Stimulated activated CD4-positive, alpha-beta T cell treated with anti-CD3 and anti-CD28 coated beads, Interleukin-15, amount 100 ng/mL, for 48 hours (primary cell): ENCODE measurements around the gene TREM1.
"Not testable (repeated sequence)": the region's sequence is repeated elsewhere in the genome, so short reads cannot be mapped to it uniquely, and the experiment has no call there.

Source experiments
- DNase-seq, 2 donors: peaks; one replicate each; pipeline ENCODE4 v3.0.0-alpha.2; 2020; ENCODE audit warnings: low read depth in 2 of 2

The TREM1 gene

DNA sequence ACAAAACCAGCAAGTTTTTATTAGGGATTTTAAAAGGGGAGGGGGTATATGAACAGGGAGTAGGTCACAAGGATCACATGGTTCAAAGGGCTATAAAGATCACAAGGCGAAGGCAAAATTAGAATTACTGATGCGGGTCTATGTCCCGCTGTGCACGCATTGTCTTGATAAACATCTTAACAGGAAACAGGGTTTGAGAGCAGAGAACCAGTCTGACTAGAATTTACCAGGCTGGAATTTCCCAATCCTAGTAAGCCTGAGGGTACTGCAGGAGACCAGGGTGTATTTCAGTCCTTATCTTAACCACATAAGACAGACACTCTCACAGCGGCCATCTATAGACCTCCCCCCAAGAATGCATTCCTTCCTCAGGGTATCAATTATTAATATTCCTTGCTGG is 10.8 kb upstream of the TREM1 start:
- not testable (repeated sequence) for DNase-seq

DNA sequence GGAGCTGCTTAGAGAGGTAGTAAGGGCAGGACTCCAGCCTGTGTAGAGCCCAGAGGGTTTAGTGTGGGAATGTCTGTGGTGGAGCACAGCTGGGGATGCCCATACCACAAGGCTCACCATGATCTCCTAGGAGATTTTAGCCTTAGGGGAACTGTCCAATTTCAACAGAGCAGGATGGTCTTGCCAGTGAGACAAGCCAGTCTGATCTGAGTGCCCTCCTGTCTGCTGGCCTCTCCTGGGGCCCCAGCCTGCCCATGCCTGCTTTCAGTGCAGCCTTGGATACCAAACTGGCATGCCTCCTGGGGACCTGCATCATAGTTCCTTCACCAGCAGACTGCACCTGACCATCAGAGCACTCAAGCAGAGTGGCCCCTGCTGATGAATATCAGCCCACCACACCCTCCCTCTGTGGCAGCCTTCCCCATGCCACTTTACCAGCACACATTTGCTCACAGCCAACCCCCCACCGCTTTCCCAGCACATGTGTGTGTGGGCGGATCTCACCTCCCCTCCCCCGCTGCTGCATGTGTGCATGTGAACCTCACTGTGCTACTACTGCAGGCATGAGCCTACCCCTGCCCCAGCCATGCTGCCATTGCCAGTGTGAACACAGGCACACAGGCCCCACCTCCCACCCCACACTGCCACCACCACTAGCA is 7.9 kb upstream of the TREM1 start:
- no peak for DNase-seq

DNA sequence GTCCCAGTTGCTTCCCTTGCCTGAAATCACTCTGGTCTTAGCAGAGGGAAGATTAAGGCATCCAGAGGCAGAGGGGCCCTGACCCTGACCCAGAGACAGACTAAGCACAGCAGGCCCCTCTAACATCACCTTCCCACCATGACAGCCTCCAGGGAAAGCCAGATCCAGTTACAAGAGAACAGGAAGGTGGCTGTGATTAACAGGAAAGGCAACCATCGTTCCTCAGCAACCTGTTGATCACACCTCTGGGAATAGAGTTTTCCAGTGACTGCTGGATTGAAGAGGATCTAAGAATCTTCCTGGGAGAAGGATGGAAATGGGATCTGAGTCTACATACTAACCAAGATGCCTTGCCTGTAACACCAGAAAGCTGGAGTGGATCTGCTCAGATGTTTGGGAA is 5.2 kb upstream of the TREM1 start:
- DNase-seq = no peak

DNA sequence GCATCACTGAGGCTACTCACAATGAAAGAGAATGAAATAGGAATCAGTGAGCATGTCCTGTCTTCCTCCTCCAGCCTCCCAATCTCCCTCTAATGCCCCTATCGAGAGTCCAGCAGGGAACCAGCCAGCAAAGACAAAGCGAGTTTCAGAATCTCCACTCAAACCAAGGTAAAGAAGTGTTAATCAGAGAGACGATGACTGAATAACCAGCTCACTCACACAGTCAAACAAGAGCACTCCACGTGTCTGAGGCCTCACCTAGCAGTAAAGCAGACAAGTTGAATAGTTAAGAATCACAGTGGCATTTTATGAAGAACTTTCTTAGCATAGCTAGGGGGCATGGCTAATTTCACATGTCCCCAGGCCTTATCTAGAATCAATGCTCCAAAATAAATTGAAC is 3.3 kb upstream of the TREM1 start:
- DNase-seq = no peak

DNA sequence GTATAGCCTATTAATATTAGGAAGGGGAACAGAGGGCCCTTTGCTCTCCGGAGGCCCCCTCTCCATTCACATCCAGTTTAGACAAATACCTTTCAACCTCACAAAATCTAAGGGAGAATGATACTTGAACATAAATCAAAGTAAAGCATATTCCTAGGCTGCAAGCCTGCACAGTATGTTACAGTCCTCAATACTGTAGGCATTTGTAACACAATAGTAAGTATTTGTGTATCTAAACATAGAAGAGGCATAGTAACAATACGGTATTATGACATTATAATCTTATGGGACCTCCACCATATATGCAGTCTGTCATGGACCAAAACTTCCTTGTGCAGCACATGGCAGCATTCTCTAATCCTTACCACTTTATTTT is 2.3 kb upstream of the TREM1 start:
- DNase-seq = no peak

DNA sequence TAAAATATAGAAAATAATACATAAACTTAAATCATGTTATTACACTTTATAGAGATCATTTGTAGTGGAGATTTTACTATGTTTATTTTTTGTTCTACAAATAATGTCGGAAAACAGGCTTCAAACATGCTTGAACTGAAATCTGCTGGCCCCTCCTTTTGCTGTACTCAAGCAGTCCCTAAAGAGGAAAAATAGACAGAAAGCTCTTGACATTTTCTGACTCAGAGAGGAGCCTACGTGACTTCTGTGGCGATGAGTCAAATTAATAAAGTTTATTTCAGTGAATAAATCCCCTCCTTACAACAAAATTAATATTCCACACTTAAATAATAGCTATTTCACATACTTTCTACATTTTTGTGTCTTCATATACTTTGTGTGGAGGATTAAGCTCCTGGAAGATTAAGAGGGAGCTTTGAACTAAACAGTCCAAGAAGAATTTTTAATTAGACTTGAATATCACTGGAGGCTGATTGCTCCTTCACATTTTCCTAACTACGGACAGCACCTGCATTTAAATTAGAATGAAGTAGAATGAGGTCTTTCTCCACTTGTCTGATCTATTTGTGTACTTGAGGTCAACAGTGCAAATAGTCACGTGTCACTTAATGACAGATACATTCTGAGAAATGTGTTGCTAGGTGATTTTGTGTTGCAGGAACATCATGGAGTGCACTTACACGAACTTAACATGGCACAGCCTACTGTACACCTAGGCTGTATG is 1.7 kb upstream of the TREM1 start:
- DNase-seq = no peak

DNA sequence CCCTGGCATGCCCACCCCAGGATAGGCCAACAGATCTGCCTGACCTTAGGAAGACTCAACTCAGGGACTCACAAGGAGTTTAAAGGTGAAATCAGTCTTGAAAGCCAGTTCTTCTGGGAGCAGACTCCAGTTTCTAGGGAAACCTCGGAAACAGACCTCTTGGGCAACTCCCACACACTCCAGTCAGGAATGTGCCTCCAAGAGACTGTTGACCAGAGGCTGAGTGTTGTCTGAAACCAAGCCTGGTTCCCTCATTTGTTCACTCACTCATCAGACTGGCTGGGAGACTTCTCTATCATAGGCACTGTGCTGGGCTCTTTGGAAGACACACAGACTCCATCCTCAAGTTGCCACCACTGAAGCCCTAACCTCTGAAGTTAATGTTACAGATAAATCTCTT is 1.8 kb downstream of the TREM1 start:
- no peak for DNase-seq

DNA sequence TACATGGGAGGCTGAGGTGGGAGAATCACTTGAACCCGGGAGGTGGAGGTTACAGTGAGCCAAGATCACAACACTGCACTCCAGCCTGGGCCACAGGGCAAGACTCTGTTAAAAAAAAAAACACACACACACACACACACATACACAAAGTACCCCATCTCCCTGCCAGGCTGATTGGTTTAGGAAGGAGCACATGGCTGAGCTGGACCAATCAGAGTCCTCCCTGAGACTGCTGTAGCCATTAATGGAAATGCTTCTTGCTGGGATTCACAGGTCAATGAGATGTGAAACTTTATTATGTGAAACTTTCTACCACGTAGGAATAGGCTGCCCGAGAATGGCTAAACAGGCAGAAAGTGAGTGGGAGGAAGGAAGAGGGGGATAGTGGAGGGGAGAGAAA is 2.9 kb downstream of the TREM1 start:
- DNase-seq = no peak

DNA sequence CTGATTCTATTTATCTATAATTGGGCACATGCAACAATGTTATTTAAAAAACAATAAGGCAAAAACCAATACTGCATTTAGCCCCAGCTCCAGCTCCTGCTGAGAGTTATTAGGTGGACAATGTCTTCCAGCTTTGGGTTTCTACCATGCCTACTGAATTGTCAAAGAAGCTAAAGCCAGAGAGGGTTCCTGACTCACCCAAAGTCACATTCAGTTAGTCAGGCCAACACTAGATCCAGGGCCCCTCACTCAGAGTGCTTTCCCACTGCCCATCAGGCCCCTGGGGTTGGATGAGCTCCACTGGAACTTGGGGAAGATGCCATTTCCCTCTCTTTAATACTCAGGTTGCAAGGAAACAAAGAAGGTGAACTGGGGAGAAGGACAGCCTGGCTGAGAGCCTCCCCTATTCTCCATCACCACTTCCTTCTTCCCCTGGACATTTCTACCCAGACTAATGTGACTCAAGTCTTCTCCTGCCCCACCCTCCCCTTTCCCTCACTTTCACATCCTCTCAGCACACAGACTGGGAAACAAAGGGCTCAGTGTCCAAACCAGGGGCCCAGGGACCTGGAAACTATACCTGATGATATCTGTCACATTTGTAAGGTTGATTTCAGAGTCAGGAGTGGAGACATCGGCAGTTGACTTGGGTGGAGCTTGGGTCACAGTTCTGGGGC is 6.0 kb downstream of the TREM1 start:
- no peak for DNase-seq

DNA sequence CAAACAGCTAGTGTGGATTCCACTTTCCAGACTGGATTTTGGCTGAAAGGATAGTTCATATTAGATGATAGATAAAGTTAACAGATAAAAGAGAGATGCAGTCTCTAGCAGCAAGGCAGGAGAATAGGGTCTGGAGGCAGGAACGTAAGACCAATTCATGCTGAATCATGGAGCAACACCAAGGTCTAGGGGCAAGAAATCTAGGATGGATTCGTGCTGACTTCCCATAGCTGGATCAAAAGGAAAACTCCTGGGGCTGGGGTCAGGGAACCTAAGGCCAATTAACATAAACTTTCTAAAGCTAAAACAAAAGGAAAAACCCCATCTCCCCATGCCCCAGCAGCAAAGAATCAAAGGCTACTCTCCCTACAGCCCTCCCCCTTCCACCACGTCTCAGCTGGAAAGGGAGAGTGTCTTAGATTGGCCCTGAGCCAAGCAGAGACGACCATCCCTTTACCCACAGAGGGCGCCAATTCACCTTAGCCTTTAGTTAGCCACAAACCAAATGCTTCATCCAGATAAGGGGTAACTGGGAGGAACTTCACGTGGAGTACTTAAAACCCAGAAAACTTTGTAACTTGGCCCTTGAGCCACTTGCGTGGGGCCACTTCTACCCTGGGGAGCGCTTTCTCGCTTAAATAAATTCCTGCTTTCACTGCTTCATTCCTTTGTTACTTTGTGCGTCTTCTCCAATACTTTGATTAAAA is 7.6 kb downstream of the TREM1 start:
- DNase-seq = peak; percentile 48 to 66

DNA sequence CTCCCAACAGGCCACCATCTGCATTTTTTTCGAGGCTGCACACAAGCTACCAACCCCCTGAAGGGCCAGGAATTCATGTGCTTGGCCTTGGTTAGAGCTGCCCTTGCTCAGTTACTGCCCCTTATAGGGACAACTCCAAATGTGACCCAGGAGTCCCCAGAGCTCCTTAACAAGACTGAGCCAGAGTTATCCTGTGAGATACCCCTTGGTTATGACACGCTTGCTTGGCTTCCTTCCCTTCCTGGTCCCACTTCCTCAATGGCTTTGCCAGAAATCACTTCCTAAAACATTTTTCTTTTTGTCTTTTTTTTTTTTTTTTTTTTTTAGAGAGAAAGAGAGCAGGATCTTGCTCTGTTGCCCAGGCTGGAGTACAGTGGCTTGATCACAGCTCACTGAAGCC is 8.9 kb downstream of the TREM1 start:
- DNase-seq = no peak

DNA sequence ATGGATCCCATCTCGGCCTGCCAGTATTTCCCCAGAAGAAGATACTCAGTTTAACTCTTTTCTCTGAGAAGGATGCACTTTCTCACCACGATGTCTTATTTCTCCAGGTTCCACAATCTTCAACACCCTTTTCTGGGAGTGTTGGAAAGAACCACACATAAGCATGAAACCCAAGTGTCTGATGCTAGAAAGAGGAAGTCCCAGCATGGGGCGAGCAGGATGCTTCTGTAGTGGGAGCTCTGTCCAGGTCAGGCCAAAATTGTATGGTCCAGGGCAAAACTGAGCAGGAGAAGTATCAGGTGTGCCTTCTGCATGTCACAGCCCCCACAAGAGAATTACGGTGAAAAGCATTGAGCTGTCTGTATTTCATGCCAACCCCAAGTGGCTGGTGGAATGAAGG is 11.0 kb downstream of the TREM1 start:
- DNase-seq = no peak

DNA sequence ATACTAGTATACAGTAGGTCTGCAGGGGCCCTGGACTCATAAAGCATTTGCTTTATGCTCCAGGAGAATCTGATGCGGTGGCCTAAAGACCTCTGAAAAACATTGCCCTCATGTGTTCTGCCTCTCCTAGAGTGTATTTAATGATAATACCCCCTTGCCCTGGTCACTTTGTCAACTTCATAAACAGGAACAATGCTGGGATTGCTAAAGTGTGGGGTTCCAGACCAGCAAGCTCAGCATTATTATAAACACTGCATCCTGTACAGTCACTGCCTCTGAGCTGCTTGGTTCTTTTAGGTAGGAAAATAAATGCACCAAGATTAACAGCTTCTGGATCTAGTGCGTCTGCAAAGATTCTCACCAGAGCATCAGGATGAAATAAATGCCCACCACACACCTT is 12.2 kb downstream of the TREM1 start:
- DNase-seq = no peak

DNA sequence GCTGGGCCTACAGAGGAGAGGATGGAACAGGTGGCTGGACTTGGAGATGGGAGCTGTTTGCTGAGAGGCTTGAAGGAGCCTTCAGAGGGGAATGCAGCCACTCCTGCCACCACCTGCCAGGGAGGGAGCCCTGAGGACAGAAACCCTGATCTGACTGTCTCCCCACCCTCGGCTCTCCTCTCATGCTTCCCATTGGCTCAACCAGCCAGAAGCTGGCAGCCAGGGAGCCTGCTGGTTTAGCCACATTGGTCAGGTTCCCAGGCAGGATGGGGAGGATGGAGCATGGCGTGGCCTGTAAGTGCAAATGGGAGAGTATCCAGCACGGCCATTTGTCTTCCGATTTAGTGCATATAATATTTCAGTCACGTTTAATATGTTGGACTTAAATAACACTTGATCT is 12.8 kb downstream of the TREM1 start:
- DNase-seq = no peak

DNA sequence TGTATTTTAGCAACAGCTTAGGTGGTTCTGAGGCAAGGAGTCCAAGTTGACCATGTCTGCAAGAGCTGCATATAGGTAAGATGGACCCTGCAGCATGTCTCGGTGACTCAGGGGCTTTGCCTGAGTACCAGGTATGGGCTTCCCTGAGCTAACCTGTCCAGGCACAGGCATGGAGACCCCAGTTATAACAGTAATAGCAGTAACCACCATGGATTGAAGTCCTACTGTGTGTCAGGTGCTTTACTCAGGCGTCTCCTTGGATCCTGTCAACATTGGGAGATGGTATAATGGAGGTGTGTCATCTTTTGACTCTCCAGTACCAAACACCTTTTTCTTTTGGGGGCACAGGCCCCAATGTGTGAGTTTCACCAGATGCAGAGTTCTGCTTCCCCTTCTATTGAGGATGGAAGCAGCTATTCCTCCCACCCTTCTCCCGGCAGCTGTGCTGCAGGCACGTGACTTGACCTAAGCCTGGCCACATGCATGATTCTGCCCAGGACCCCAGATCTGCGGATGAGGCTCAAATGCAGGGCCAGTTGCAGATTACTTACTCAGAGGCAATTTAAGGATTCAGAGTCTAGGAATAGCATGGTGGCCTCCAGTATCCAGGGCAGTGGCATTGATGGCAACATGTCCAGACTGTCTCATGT is 13.8 kb downstream of the TREM1 start:
- no peak for DNase-seq

DNA sequence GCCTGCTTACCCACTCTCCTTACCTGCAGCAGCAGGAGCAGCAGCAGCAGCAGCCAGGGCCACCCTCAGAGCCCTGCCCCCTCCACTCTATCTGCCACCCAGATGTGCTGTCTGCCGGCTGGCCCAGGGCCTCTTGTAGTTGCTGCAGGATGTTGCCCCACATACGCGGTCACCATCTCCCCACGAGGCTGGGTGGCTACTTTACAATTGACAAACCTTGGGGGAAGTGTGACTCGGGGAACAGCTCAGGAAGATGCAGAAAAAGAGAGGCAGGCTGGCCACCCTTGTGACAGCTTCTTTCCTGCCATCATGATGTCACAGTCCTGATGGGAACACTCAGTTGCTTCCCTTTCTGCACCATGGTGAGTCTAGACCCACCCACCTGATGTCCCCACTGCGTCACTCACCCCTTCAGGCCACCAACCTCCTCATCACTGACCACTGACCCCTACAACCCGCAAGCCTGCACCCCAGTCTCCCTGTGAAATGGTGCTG is 14.5 kb downstream of the TREM1 start:
- no peak for DNase-seq

DNA sequence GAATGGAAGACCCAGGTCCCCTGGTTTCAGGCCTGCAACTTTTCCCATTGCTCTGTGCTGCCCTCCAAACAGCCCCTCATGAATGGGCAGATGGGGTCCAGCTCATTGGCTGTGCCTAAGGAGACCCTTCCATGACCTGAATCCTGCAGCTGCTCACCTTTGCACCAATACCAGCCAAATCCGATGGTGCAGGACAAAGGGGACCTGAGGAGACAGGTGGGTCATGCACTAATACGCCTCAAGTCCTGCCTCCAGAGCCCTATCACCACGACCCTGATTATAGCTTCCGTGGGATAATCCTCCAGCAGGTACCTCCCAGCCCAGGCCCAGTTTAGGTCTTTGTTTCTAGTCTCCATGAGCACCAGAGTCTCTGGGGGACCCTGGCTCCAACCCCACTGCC is 16.8 kb downstream of the TREM1 start:
- no peak for DNase-seq

DNA sequence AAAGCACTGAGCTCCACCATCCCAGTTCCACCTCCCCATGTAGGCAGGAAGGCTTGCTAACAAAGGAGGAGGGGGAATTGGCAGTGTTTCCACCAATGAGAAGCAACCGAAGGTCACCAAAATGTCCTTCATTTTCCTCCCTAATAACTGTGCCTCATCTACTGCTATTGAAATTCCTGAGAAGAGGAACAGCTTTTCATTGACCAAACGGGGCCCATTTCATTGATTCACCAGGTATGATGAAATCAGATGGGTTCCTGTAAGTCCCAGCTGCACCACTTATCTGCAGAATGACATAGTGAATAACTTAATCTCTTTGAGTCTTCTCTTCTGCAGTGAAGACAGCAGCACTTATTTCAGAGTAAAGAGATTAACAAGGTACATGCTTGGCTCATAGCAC is 17.3 kb downstream of the TREM1 start:
- no peak for DNase-seq

DNA sequence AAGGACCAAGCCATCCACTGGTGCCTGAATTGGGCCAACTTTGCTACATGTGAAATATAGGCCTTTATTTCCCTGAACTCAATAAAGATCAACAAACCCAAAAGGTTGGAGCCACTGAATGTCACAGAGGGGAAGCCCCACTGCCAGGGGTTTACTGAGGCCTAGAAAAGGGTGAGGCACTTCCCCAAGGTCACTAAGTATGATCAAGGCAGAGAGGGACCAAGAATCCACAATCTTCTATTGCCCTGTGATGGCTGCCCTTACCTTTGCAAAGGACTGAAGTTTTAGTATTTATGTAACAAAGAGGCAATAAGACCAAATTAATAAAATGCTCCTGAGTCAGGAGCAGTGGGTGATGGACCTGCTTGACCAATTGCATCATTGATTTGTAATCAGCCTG is 18.0 kb downstream of the TREM1 start:
- DNase-seq = no peak

DNA sequence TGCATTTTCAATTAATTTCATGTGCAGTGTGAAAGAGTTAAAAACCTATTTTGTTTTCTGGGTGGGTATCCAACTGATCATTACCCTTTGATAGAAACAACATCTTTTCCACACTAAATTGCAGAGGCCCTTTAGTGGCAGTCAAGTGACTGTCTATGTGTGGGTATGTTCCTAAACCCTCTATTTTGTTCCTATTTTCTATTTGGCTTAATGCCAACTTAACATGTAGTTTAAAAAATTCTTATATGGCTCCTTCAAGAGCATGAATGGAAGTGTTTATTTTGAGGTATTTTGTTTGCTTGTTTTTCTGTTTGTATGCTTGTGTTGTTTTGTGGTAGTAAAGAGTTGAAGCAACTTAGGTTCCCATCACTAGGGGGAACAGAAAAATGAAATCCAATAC is 19.9 kb downstream of the TREM1 start:
- no peak for DNase-seq

DNA sequence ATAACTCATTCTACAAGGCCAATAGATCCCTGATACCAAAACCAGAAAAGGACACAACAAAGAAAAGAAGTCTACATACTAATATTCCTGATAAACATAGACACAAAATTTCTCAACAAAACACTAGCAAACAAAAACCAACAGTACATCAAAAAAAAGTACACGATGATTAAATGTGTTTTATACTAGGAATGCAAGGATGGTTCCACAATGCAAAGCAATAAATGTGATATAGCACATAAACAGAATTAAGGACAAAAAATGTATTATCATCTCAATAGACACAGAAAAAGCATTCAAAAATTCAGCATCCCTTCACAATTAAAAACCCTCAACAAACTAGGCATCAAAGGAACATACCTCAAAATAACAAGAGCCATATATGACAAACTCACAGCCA is 23.2 kb downstream of the TREM1 start:
- no peak for DNase-seq

DNA sequence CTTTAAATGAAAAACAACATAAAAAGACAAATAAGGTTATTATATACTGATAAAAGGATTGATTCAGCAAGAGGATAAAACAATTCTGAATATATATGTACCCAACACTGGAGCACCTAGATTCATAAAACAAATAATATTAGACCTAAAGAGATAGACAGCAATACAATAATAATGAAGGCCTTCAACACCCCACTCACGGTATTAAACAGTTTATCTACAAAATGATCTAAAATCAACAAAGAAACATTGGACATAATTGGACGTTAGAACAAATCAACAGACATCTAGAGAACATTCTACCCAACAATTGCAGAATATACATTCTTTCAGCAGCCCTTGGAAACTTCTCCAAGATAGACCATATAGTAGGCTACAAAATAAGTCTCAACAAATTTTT is 24.1 kb downstream of the TREM1 start:
- no peak for DNase-seq
